ENCODE measurements around the gene HIBADH.

Gene HIBADH

DNA sequence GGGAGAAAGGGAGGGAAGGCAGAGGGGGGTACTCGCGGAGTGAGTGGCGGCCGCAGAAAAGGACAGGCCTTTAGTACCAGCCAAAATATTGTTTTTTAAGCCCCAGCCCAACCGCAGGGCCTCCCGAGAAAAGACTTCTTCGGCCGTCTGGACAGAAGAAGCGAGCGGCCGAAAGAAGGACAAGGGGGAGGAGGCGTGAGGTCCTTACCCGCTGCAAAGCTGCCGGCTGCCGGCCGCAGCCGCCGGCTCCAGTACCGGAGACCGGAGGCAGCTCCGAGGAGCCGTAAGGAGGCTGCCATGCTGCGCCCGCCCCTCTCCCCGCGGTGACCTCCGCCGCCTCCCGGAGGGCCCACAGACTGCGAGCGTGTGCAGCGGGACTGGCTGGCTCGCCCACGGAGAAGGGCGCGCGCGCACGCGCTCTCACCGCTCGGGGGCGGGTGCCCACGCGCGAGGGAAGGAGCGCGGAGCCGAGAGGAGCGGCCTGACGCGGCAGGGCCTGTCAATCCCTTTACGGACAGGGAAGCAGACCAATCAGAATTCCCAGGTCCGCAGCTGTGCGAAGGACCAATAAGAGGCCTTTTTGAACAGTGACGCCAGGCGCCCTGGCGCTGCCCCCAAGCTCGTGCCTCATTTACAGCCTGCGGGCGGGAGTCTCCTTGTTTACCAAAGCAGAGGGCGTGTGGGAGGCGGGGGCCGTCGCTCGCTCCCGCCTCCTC lies at the start of gene HIBADH:
Gene HIBADH (minus strand): TSS at position 394 of the 716 bp plus-strand sequence. CDS start 95 bp downstream, at position 299.
- Mint-ChIP-seq H3K36me3 (ENCODE audit: low read depth) (peaks cover 23% of the 10 kb centered on the region), H3K4me3 (peak within 1 kb of the TSS; percentile 88), H3K4me1 (peaks cover 21% of the 10 kb centered on the region), H3K9me3 (peaks cover 4% of the 10 kb centered on the region), H3K27ac (peak within 1 kb of the TSS; percentile 86), H3K27me3 (ENCODE audit: low read depth, poor library complexity) (peaks cover 8% of the 10 kb centered on the region)
- TF ChIP-seq, protein P1, sequence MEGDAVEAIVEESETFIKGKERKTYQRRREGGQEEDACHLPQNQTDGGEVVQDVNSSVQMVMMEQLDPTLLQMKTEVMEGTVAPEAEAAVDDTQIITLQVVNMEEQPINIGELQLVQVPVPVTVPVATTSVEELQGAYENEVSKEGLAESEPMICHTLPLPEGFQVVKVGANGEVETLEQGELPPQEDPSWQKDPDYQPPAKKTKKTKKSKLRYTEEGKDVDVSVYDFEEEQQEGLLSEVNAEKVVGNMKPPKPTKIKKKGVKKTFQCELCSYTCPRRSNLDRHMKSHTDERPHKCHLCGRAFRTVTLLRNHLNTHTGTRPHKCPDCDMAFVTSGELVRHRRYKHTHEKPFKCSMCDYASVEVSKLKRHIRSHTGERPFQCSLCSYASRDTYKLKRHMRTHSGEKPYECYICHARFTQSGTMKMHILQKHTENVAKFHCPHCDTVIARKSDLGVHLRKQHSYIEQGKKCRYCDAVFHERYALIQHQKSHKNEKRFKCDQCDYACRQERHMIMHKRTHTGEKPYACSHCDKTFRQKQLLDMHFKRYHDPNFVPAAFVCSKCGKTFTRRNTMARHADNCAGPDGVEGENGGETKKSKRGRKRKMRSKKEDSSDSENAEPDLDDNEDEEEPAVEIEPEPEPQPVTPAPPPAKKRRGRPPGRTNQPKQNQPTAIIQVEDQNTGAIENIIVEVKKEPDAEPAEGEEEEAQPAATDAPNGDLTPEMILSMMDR (IDR thresholded peaks at IDR 0.05), result no peak
- DNase-seq, result peak; percentile 92

DNA sequence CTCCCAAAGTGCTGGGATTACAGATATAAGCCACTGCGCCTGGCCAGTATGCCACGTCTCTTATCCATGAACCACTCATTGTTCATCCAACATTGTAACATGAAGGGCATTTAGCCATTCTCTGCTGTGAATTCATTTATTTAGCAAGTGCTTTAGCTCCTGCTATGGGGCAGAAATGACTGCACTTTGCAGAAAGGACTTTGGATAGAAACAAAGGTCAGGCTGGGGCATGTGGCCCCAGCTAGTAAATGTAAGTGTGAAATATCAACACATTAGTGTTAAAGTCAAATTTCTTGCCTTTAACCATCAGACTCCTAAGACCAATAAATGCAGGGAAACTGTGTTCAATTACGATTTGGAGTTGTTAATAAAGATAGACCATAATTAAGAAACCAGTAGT lies 49.5 kb upstream of the HIBADH start:
- Mint-ChIP-seq H3K4me1 (no peaks in the 10 kb centered on the region), H3K4me3 (no peak overlapping the region), H3K9me3 (peaks cover 8% of the 10 kb centered on the region), H3K27ac (no peak overlapping the region), H3K27me3 (ENCODE audit: low read depth, poor library complexity) (peaks cover 12% of the 10 kb centered on the region), H3K36me3 (ENCODE audit: low read depth) (no peaks in the 10 kb centered on the region)
- no peak for DNase-seq
- TF ChIP-seq, protein P1 (IDR thresholded peaks at IDR 0.05), result no peak

DNA sequence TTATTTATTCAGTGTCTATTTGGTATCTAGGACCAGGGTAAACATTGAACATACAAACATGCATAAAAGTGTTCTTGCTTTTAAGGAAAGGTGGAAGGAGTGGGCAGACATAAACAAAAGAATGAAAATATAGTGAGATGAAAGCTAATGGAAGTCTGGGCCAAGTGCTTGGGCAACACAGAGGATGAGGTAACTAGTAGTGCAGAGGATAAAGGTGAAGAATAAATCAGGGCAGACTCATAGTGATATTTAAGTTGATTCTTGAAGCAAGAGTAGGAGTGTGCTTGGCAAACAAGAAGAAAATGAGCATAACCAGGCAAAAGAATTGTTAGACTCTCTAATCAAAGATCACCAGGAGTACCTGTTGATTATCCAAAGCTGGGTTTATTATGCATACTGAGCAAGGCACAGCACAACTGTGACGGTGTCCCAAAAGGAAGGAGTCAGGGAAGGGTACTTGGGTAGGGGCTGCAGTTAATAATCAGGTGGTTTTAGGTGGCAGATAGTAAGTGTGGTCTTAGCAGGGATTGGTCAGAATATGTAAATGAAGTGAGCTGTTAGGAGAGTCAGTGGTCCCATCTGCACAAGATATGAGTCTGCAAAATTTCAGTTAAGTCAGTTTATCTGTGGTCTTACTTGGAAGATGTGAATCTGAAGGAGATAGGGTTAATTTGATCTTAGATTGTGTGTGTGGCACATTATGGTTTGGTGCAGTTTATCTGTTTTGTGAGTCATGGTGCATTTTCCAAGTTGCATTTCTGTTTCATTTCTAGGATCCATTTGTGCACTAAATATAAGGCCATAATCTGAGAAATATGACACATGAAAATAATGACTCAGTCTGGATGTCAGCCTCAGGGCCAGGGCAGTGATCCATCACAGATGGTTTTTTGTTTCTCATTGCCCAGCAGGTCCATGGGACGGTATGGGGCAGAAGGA lies 46.7 kb upstream of the HIBADH start:
- H3K4me1 Mint-ChIP-seq, result no peaks in the 10 kb centered on the region
- peaks cover 5% of the 10 kb centered on the region for H3K27me3 Mint-ChIP-seq (ENCODE audit: low read depth, poor library complexity)
- no peak overlapping the region for H3K27ac Mint-ChIP-seq
- H3K4me3 Mint-ChIP-seq, result no peak overlapping the region
- TF ChIP-seq, protein P1 (IDR thresholded peaks at IDR 0.05), result no peak
- peaks cover 8% of the 10 kb centered on the region for H3K9me3 Mint-ChIP-seq
- no peak for DNase-seq
- H3K36me3 Mint-ChIP-seq (ENCODE audit: low read depth), result no peaks in the 10 kb centered on the region

DNA sequence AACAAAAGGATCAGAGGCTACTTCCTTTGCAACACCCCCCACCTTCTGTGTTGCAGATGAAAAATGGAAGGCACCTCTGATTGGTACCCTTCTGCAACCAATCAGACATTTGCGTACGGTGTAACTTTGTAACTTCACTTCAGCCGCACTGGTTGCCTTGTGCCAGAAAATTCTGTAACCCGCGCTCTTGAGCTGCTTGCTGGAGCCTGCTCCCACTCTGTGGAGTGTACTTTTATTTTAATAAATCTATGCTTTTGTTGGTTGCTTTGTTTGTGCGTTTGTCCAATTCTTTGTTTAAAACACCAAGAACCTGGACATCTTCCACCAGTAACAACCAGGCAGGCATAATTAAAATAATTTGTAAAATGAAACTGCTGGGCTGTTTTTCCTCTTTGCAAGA lies 45.8 kb upstream of the HIBADH start:
- TF ChIP-seq, protein P1 (IDR thresholded peaks at IDR 0.05), result no peak
- peaks cover 5% of the 10 kb centered on the region for H3K27me3 Mint-ChIP-seq (ENCODE audit: low read depth, poor library complexity)
- DNase-seq, result no peak
- H3K9me3 Mint-ChIP-seq, result peaks cover 8% of the 10 kb centered on the region
- no peaks in the 10 kb centered on the region for H3K4me1 Mint-ChIP-seq
- no peaks in the 10 kb centered on the region for H3K36me3 Mint-ChIP-seq (ENCODE audit: low read depth)
- H3K27ac Mint-ChIP-seq, result no peak overlapping the region
- H3K4me3 Mint-ChIP-seq, result no peak overlapping the region

DNA sequence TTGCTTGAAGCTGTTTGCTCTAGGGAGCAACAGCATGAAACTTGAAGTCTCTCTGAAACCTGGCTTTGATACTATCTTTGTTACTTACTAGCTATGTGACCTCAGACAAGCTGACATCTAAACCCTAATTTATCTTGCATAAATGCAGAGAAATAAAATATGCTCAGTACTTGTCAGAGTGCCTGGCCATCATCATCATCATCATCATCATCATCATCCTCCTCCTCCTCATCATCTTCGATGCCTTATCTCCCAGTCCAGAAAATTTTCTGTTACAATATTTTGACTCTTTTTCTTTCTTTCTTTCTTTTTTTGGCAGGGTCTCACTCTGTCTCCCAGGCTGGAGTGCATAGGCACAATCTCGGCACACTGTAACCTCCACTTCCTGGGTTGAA lies 42.5 kb upstream of the HIBADH start:
- H3K4me3 Mint-ChIP-seq, result no peak overlapping the region
- TF ChIP-seq, protein P1 (IDR thresholded peaks at IDR 0.05), result no peak
- H3K4me1 Mint-ChIP-seq, result no peaks in the 10 kb centered on the region
- no peaks in the 10 kb centered on the region for H3K36me3 Mint-ChIP-seq (ENCODE audit: low read depth)
- peaks cover 3% of the 10 kb centered on the region for H3K27me3 Mint-ChIP-seq (ENCODE audit: low read depth, poor library complexity)
- H3K9me3 Mint-ChIP-seq, result peaks cover 8% of the 10 kb centered on the region
- no peak for DNase-seq
- H3K27ac Mint-ChIP-seq, result no peak overlapping the region

All from nephron progenitor cell (in vitro differentiated cells).